ENCODE measurements around the gene CD19. TPM values are rescaled to one million over a fixed set of nuclear protein-coding genes. Genes with fewer than 3 reads are reported as not detected.

The CD19 gene
- total and polyA plus RNA-seq, 2 of the 8 experiments (the other 6 are each of a cell fraction or from before 2014, with no cell fraction given), result 0.57 to 0.65 TPM

GRCh38 chr16:28986492-28986891 lies 54.7 kb downstream of the CD19 start:
- H3K27me3 ChIP-seq (replicated peaks in 1 of 4; ENCODE audit: control insufficient read depth in 3 of 4, extremely low read depth in 1 of 4, insufficient read depth in 3 of 4, low read length in 3 of 4), result no peaks in the 10 kb centered on the region
- H3K4me1 ChIP-seq (replicated peaks in 1 of 4; ENCODE audit: control insufficient read depth in 3 of 4, insufficient read depth in 4 of 4, low read length in 3 of 4), result no peaks in the 10 kb centered on the region
- no peak for FAIRE-seq
- H3K56ac ChIP-seq (replicated peaks; ENCODE audit: insufficient read length, low read depth, low read length), result no peak overlapping the region
- no peak overlapping the region for H2AFZ ChIP-seq (ENCODE audit: low read length)
- no peak overlapping the region for H3K4me3 ChIP-seq (ENCODE audit: extremely low read depth in 1 of 4, insufficient read depth in 2 of 4, low read depth in 3 of 4, low read length in 4 of 4)
- no peak overlapping the region for H3K4ac ChIP-seq (replicated peaks; ENCODE audit: insufficient read length, low read depth, low read length)
- peaks cover 0 to 2% of the 10 kb centered on the region in 2 experiments for H4K20me1 ChIP-seq (replicated peaks in 1 of 2; ENCODE audit: control insufficient read depth in 1 of 2, insufficient read depth in 2 of 2, low read length in 2 of 2)
- no peak overlapping the region for H3K14ac ChIP-seq (ENCODE audit: insufficient read length)
- no peak overlapping the region for H3K4me2 ChIP-seq (ENCODE audit: insufficient read depth in 1 of 2, low read depth in 2 of 2, low read length in 2 of 2)
- H2BK15ac ChIP-seq (ENCODE audit: low read length), result no peak overlapping the region
- CTCF ChIA-PET (ENCODE audit: partially characterized antibody), result interaction anchor here (0.9 to 3.5 kb wide), 4 partner anchors 8 to 25 kb away, joined by 3 to 25 read pairs (median 8); partner anchors contain the start of gene SPNS1
- H3K79me2 ChIP-seq (ENCODE audit: control insufficient read depth in 1 of 2, insufficient read depth in 2 of 2, low read length in 2 of 2), result no peaks in the 10 kb centered on the region
- H3K27ac ChIP-seq (ENCODE audit: low read depth, low read length), result no peak overlapping the region
- H3K79me1 ChIP-seq (ENCODE audit: low read depth, low read length), result no peaks in the 10 kb centered on the region
- no peak overlapping the region for H3K9ac ChIP-seq (replicated peaks in 1 of 4; ENCODE audit: extremely low read depth in 1 of 4, low read depth in 3 of 4, low read length in 3 of 4)
- no peak overlapping the region for H2BK120ac ChIP-seq (replicated peaks; ENCODE audit: low read depth, low read length)
- no peaks in the 10 kb centered on the region for H3K23me2 ChIP-seq (ENCODE audit: low read depth, low read length)
- no peak overlapping the region for H2AK5ac ChIP-seq (ENCODE audit: low read depth, low read length)
- H3K23ac ChIP-seq (ENCODE audit: insufficient read length), result no peak overlapping the region
- no peak overlapping the region for H4K5ac ChIP-seq (ENCODE audit: insufficient read length, low read depth, low read length)
- H3K9me3 ChIP-seq (ENCODE audit: insufficient read depth in 2 of 2, low read depth in 1 of 2, low read length in 1 of 2), result peaks cover 4% of the 10 kb centered on the region in 2 experiments; a peak in 1 of 4 replicates
- TF ChIP-seq BRCA1 (IDR thresholded peaks at IDR 0.05; ENCODE audit: low read depth, low read length) (no peak), FOSL1 (IDR thresholded peaks at IDR 0.05; ENCODE audit: insufficient read depth, low read depth, low read length) (no peak), RAD21 (IDR thresholded peaks at IDR 0.05 in 1 of 2, conservative IDR thresholded peaks at IDR 0.05 in 1 of 2; ENCODE audit: low read depth in 2 of 2, low read length in 2 of 2) (no peak), ASH2L (IDR thresholded peaks at IDR 0.05; ENCODE audit: low read length) (no peak), JUN (IDR thresholded peaks at IDR 0.05; ENCODE audit: low read depth, low read length) (no peak), KDM4A (IDR thresholded peaks at IDR 0.05; ENCODE audit: low read depth, low read length, severe bottlenecking) (no peak), GTF2F1 (IDR thresholded peaks at IDR 0.05; ENCODE audit: borderline replicate concordance, low read depth, low read length) (no peak), PHF8 (conservative IDR thresholded peaks at IDR 0.05; ENCODE audit: low read depth, low read length) (no peak), HDAC6 (IDR thresholded peaks at IDR 0.05; ENCODE audit: low read depth, low read length) (no peak), YY1 (IDR thresholded peaks at IDR 0.05; ENCODE audit: low read depth, low read length) (no peak), RXRA (IDR thresholded peaks at IDR 0.05; ENCODE audit: insufficient read depth, low read depth, low read length) (no peak), TCF12 (IDR thresholded peaks at IDR 0.05; ENCODE audit: low read depth, low read length) (no peak), CBX8 (IDR thresholded peaks at IDR 0.05; ENCODE audit: borderline replicate concordance, low read depth, low read length) (no peak)
- no peak overlapping the region for H4K8ac ChIP-seq (ENCODE audit: extremely low read depth, insufficient read depth, low read length)
- H2BK5ac ChIP-seq (ENCODE audit: low read depth, low read length), result no peak overlapping the region
- no peak overlapping the region for H2BK12ac ChIP-seq (ENCODE audit: low read depth, low read length)
- H3K36me3 ChIP-seq (ENCODE audit: control insufficient read depth in 2 of 4, insufficient read depth in 4 of 4, low read length in 3 of 4), result peaks cover 0 to 9% (median 4%) of the 10 kb centered on the region in 4 experiments; a peak in 4 of 8 replicates
- no peak overlapping the region for H2BK20ac ChIP-seq (ENCODE audit: low read length)
- no peak overlapping the region for H3K18ac ChIP-seq (ENCODE audit: extremely low read depth, low read length)
- H4K91ac ChIP-seq (replicated peaks; ENCODE audit: insufficient read length, low read length), result no peak overlapping the region
- POLR2A ChIA-PET (ENCODE audit: partially characterized antibody), result interaction anchor here (1.8 to 2.1 kb wide), 2 partner anchors 9 to 12 kb away, joined by 5 to 8 read pairs; partner anchors contain the start of gene SPNS1
- no peak for DNase-seq (ENCODE audit: low read depth in 1 of 2, low spot score in 2 of 2)
- 92% methylated on average over 13 of the region's 13 CpGs; no CpG with 5 or more reads in 1 of the 2 experiments for WGBS, 2 experiments (ENCODE audit: extremely low coverage in 1 of 2, insufficient coverage in 1 of 2, insufficient read length in 1 of 2, insufficient replicate concordance in 2 of 2, low coverage in 1 of 2, low lambda C conversion rate in 2 of 2, missing lambda C conversion rate in 1 of 2)

Data from H1 (cell line).